DMS53 treated with DMSO at 0.1 percent for 48 hours (cell line): ENCODE data around the gene ECPAS.
"Not testable (repeated sequence)": the region's sequence is repeated elsewhere in the genome, so short reads cannot be mapped to it uniquely, and the experiment has no call there.

Experiments used
- DNase-seq: peaks from one replicate; lab custom pipeline; 2025; ENCODE audit not compliant: unreplicated experiment; lab: John Stamatoyannopoulos, UW

The ECPAS gene

DNA sequence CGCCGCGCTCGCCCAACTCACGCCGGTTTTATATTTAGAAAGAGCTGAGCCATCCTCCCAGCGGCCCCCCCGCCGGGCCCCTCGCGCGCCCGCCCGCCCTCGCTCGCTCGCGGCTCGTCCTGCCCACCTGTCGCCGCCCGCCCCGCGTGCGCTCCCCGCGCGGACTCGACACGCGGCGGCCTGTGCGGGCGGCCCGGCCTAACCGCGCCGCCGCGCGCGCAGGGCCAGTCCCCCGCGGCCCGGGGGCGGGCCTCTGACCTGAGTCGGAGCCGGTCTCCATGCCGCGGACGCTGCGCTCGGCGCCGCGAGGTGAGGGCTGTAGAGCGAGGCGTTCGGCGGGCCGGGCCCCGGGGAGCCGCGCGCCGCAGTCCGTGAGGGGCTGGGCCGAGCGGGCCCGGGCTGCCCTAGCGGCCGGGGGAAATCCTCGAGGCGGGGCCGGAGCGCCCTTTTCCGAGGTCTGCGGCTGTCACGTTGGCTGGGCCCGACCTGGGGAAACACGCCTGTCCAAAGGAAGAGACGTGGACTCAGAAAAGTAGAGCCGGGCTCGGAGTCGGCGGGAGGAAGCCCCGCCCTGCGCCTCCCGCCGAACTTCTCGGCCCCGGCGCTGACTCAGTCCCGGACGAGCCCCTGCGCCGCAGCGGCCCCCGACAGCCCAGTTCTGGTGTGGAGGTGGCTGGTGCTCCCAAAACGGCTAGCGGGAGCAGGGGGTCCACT lies at the start of gene ECPAS:
Gene ECPAS, minus strand, starts transcription at position 526 of the 714 bp plus-strand sequence. CDS start 11,465 bp downstream, outside the sequence.
- DNase-seq: peak; percentile 53

DNA sequence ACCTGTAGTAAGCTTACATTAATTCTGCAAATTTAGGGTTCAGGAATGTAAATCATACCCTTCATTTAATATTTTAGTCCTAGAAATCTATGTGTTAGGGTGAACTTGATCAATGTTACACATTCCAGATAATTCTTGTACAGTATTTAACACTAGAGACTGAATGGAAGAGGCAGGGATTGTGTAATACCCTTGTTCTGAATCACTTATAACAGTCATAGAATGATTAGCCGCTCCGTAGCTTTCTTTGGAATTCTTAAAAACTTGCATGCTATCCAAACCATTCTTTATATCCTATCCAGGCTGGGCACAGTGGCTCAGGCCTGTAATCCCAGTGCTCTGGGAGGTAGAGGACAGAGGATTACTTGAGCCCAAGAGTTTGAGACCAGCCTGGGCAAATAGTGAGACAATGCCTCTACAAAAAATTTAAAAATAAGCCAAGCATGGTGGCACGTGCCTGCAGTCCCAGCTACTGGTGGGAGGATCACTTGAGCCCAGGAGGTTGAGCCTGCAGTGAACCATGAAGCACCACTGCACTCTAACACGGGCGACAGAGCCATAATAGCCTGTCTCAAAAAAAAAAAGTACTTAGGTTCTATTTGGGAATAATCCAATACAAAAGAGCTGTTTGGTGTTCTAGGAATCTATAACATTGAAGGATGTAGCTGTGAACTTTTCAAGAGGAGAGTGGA lies 49.1 kb upstream of the ECPAS start:
- no peak for DNase-seq

DNA sequence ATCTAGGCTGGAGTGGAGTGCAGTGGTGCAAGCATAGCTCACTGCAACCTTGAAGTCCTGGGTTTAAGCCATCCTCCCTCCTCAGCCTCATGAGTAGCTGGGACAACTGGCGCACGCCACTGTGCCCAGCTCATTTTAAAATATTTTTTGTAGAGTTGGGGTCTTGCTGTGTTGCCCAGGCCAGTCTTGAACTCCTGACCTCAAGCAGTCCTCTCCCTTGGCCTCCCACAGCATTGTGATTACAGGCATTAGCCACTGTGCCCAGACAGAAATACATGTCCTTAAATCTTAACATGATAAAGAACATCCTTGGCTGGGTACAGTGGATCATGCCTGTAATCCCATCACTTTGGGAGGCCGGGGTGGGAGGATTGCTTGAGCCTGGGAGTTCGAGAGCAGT lies 47.5 kb upstream of the ECPAS start:
- no peak for DNase-seq

DNA sequence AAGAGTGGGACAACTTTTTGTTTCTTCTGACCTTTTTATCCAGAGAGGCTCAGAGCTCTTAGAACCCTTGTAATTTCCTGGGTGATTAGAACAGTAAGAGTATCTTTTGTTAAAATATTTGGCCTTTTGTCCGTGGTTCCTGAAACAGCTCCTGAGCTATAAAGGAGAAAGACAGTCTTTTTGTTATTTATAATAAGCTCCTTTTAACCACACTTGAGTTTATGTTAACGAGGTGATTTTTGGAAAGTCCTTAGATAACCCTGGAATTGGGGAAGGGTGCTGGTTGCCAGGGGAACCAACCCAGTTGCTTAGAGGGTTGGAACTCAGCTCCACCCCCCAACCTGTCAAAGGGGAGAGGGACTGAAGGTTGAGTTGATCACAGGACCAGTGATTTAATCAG lies 45.6 kb upstream of the ECPAS start:
- DNase-seq: no peak

- DNase-seq: no peak
These were observed 43.2 kb upstream of the ECPAS start for GRCh38 chr9:111527347-111527746.

GRCh38 chr9:111525056-111525977 lies 41.1 kb upstream of the ECPAS start, which contains the start of gene ZNF483:
Gene ZNF483 (plus strand): TSS chr9:111525179. CDS start chr9:111527396, 2,217 bp downstream.
- DNase-seq: peak; percentile 73

DNA sequence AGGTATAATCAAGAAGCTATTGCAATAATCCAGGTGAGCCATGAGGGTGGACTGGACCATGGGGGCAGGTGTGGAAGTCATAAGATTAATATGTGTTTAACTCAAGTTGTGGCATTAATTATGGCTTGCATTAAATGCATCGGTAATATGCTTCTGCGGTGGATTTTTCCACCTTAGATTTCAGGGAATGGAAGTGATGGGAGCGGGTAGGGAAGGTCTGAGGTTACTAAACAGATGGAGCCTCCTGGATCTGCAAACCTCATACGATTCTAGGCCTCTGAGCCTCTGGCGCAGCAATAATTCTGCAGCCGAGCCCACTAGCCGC lies 40.5 kb upstream of the ECPAS start:
- no peak for DNase-seq

DNA sequence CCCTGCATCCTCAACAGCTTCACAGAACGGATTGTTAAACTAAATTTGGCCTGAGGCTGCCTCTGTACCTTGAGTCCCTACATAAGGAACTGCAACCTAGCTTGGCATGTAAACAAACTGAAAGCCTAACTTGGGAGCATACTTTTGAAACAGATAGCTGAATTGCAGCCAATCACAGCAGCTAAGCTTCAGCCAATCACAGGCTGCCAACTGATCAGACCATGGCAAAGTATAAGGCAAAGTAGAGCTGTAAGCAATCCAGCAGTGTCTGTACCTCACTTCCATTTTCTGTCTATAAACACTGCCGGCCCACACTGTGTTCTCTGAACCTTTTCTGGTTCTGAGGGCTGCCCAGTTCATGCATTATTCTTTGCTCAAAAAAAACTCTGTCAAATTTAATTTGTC lies 31.9 kb upstream of the ECPAS start:
- no peak for DNase-seq

- DNase-seq: no peak
These were observed 30.8 kb upstream of the ECPAS start for GRCh38 chr9:111514967-111515366.

DNA sequence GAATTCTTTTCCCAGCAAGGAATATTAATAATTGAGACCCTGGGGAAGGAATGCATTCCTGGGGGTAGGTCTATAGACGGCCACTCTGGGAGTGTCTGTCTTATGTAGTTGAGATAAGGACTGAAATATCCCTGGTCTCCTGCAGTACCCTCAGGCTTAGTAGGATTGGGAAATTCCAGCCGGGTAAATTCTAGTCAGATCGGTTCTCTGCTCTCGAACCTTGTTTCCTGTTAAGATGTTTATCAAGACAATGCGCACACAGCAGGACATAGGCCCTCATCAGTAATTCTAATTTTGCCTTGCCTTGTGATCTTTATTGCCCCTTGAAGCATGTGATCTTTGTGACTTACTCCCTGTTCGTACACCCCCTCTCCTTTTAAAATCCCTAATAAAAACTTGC lies 27.4 kb upstream of the ECPAS start:
- not testable (repeated sequence) for DNase-seq

- no peak for DNase-seq
These were observed 18.3 kb upstream of the ECPAS start for GRCh38 chr9:111502506-111502905.

GRCh38 chr9:111501648-111502047 lies 17.5 kb upstream of the ECPAS start:
- no peak for DNase-seq

GRCh38 chr9:111501005-111501562 lies 16.9 kb upstream of the ECPAS start:
- no peak for DNase-seq

- DNase-seq: not testable (repeated sequence)
These were observed 13.0 kb upstream of the ECPAS start for GRCh38 chr9:111497196-111497595.

- peak; percentile 32 for DNase-seq
These were observed 350 bp upstream of the ECPAS start for GRCh38 chr9:111484572-111484894.

DNA sequence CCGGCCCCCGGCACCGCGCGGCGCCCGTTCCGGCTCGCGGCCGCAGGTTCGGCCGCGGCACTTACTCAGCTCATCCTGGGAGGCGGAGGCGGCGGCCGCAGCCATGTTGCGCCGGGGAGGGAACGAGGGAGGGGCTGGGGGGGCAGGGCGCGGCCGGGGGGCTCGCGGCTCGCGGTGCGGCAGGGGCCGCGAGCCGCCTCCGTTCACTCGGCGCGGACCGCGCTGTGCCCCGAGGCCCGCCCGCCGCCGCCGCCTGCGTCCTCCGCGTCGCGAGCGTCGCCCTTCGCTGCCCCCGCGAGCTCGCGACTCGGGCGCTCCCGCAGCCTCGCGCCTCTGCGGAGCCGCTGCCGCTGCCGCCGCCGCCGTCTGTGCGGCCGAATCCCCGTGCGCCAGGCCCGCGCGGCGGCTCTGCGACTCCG lies 735 bp downstream of the ECPAS start:
- DNase-seq: no peak

DNA sequence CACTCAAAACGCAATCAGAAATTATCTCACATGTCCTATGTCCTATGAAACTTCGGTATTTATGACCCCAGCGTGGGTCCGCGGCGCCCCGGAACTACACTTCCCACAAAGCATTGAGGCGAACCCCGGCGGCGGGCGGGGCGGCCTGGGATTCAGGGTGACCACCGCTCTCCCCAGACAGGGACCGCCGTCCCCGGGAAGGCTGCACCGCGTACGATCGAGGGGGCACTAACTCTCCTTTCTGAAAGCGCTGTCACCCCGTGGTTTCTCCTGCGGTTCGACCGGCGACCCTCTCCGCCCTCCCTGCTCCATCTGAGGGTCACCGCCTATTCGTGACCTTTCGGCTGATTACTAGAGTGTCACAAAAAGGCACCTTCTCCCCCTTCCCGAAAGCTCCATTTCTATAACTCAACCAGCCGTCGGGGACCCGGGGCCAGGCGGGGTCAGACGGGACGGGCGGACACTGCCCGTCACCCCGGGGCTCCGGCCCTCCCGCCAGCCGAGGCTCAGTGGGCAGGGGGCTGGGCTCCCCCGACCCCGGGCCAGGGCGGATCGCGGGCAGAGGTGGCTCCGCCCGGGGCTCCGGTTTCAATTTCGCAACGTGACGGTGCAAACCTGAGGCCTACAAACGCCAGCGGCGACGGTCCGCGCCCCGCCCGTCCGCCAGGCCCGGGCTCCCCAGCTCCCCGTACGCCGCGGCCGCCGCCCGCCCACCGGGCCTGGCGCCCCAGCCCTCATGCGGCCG lies 1.3 kb downstream of the ECPAS start:
- no peak for DNase-seq

DNA sequence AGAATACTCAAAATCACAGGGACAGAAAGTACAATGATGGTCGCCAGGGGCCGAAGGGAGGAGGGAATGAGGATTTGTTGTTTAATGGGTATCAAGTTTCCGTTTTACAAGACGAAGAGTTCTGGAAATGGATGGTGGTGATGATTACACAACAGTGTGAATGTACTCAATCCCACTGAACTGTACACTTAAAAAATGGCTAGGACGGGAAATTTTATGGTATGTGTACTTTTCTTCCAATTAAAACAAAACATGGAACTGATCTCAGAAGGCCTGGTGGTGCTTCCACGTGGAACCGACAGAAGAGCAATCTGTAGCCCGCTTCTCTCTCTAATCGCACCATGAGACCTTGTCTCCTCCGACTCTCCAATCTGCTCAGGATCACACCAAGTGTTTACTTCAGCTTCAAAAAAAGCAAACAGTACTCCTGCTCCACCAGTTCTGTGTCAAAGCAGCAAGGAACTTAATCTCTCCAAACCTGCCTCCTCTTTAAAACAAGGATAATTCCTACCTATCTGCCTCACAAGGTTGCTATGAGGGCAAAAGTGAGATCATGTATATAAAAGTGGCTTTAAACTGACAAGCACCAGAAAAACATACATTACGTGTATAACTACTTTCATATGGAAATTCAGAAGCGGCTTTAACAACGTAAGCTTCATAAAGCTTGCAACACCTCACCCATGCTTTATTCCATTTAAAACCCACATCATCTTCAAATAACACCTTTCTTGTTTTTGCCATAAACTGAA lies 2.1 kb downstream of the ECPAS start:
- peak; percentile 36 for DNase-seq

DNA sequence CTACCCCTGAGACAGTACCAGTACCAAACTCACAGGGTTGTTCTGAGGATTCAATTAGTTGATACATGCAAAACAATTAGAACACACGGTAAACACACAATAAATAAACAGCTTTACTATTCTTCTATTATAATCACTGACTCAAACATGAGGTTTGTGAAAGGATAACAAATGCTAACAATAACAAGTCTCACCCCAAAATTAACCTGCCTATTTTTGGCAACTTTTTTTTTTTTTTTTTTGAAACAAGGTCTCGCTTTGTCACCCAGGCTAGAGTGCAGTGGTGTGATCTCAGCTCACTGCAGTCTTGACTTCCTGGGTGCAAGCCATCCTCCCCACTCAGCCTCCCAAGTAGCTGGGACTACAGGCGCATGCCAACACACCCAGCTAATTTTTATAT lies 6.5 kb downstream of the ECPAS start:
- DNase-seq: no peak

DNA sequence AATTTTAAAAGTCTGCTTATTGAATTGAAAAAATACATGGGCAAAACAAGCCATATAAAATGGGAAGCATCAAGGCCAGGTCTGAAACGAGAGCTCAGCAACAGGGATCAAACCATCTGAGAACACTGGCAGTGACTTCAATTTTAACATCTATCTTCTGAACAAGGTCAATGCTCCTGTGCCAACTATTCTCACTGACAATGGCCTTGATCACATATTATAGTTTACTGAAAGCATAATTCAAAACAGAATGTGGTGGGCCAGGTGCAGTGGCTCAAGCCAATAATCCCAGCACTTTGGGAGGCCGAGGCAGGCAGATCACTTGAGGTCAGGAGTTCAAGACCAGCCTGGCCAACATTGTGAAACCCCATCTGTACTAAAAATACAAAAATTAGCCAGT lies 9.0 kb downstream of the ECPAS start:
- DNase-seq: no peak
